WTC11 (cell line): ENCODE data around the gene ABCA3. TPM values are rescaled to one million over a fixed set of nuclear protein-coding genes. Genes with fewer than 3 reads are reported as not detected.

Source experiments
- ATAC-seq: fragments of 200-7000 bp; cut with Tn5 transposase; 2 replicates; pipeline ENCODE4 v1.10.0; 2021; ENCODE audit warnings: mild to moderate bottlenecking, moderate library complexity
- CTCF ChIA-PET: fragments of 300-600 bp; sonication (Branson Sonifier 250); formaldehyde crosslinking; loops from one replicate; lab custom pipeline; 2021; ENCODE audit warnings: antibody characterized with exemption; lab: Charles Lee
- POLR2A ChIA-PET: fragments of 350-600 bp; sonication (Branson Sonifier 250); formaldehyde crosslinking; loops from one replicate; lab custom pipeline; 2021; ENCODE audit warnings: antibody characterized with exemption; lab: Charles Lee
- DNase-seq: peaks from one replicate; pipeline ENCODE4 v3.0.0; 2021; ENCODE audit warnings: low spot score
- H3K27ac Mint-ChIP-seq: 2 replicates; pipeline ENCODE4 v1.8.0; 2021; ENCODE audit warnings: mixed read lengths
- H3K27me3 Mint-ChIP-seq: 2 replicates; pipeline ENCODE4 v1.8.0; 2021; ENCODE audit warnings: low read depth, mild to moderate bottlenecking, moderate library complexity, mixed read lengths
- H3K36me3 Mint-ChIP-seq: 2 replicates; pipeline ENCODE4 v1.8.0; 2021; ENCODE audit warnings: mixed read lengths
- H3K4me1 Mint-ChIP-seq: 2 replicates; pipeline ENCODE4 v1.8.0; 2022; ENCODE audit warnings: mixed read lengths
- H3K4me3 Mint-ChIP-seq: 2 replicates; pipeline ENCODE4 v1.8.0; 2021; ENCODE audit warnings: mild to moderate bottlenecking, moderate library complexity, mixed read lengths
- H3K9me3 Mint-ChIP-seq: 2 replicates; pipeline ENCODE4 v1.8.0; 2021; ENCODE audit warnings: mixed read lengths
- AFF4 ChIP-seq: sonication (generic); formaldehyde crosslinking; IDR thresholded peaks from 2 replicates; pipeline ENCODE4 v1.8.1; 2023; ENCODE audit warnings: mild to moderate bottlenecking, missing genetic modification reagents, borderline replicate concordance
- ATF3 ChIP-seq: sonication (generic); formaldehyde crosslinking; conservative IDR thresholded peaks from 2 replicates; pipeline ENCODE4 v1.8.1; 2022; ENCODE audit warnings: mild to moderate bottlenecking, missing genetic modification reagents
- CREM ChIP-seq: sonication (generic); formaldehyde crosslinking; IDR thresholded peaks from 2 replicates; pipeline ENCODE4 v1.8.1; 2022; ENCODE audit warnings: mild to moderate bottlenecking, missing genetic modification reagents, moderate library complexity
- ELF4 ChIP-seq: sonication (generic); formaldehyde crosslinking; IDR thresholded peaks from 2 replicates; pipeline ENCODE4 v1.8.1; 2022; ENCODE audit warnings: low read depth, mild to moderate bottlenecking, moderate library complexity, missing genetic modification reagents
- HMGA2 ChIP-seq: fragments of 250-450 bp; sonication (Bioruptor Pico); IDR thresholded peaks from 2 replicates; pipeline ENCODE4 v1.4.0; 2021; ENCODE audit warnings: mild to moderate bottlenecking, moderate library complexity
- MYBL2 ChIP-seq: sonication (generic); formaldehyde crosslinking; IDR thresholded peaks from 2 replicates; pipeline ENCODE4 v1.8.1; 2023; ENCODE audit warnings: mild to moderate bottlenecking, moderate library complexity, missing genetic modification reagents
- NFE2L1 ChIP-seq: sonication (generic); formaldehyde crosslinking; IDR thresholded peaks from 2 replicates; pipeline ENCODE4 v1.8.1; 2023; ENCODE audit warnings: missing genetic modification reagents
- NR1H2 ChIP-seq: sonication (generic); formaldehyde crosslinking; IDR thresholded peaks from 2 replicates; pipeline ENCODE4 v1.9.0; 2021; ENCODE audit warnings: mild to moderate bottlenecking, moderate library complexity, missing genetic modification reagents
- RELA ChIP-seq: sonication (generic); formaldehyde crosslinking; IDR thresholded peaks from 2 replicates; pipeline ENCODE4 v1.8.1; 2022; ENCODE audit warnings: missing genetic modification reagents, mild to moderate bottlenecking, borderline replicate concordance
- RORB ChIP-seq: fragments of 250-450 bp; sonication (Bioruptor Pico); IDR thresholded peaks from 2 replicates; pipeline ENCODE4 v1.9.0; 2021; ENCODE audit warnings: mild to moderate bottlenecking
- SMAD3 ChIP-seq: sonication (generic); formaldehyde crosslinking; IDR thresholded peaks from 2 replicates; pipeline ENCODE4 v1.8.0; 2022; ENCODE audit warnings: missing genetic modification reagents, mild to moderate bottlenecking, borderline replicate concordance
- TEAD4 ChIP-seq: sonication (generic); formaldehyde crosslinking; IDR thresholded peaks from 2 replicates; pipeline ENCODE4 v1.8.0; 2022; ENCODE audit warnings: mild to moderate bottlenecking, missing genetic modification reagents
- USF2 ChIP-seq: sonication (generic); formaldehyde crosslinking; IDR thresholded peaks from 2 replicates; pipeline ENCODE4 v1.8.1; 2023; ENCODE audit warnings: mild to moderate bottlenecking, missing genetic modification reagents, moderate library complexity
- ZNF232 ChIP-seq: sonication (generic); formaldehyde crosslinking; IDR thresholded peaks from 2 replicates; pipeline ENCODE4 v1.8.0; 2022; ENCODE audit warnings: mild to moderate bottlenecking, missing genetic modification reagents
- ZNF317 ChIP-seq: sonication (generic); formaldehyde crosslinking; IDR thresholded peaks from 2 replicates; pipeline ENCODE4 v1.8.1; 2023; ENCODE audit warnings: low read depth, mild to moderate bottlenecking, moderate library complexity, missing genetic modification reagents, borderline replicate concordance
- total RNA-seq: library from RNA; stranded (reverse); gene quantifications from 3 replicates; pipeline ENCODE4 v1.2.3, GENCODE V29; 2021
- TF ChIP-seq, protein P1 (sequence below): sonication (generic); formaldehyde crosslinking; IDR thresholded peaks from 2 replicates; pipeline ENCODE4 v1.8.1; 2022; ENCODE audit warnings: missing genetic modification reagents, borderline replicate concordance
- TF ChIP-seq, protein P2 (sequence below): fragments of 250-450 bp; sonication (Bioruptor Pico); IDR thresholded peaks from 2 replicates; pipeline ENCODE4 v1.9.0; 2021; ENCODE audit warnings: mild to moderate bottlenecking, borderline replicate concordance

Gene ABCA3
- total RNA-seq, 1 experiment from 2014 or later = 12.1 TPM

DNA sequence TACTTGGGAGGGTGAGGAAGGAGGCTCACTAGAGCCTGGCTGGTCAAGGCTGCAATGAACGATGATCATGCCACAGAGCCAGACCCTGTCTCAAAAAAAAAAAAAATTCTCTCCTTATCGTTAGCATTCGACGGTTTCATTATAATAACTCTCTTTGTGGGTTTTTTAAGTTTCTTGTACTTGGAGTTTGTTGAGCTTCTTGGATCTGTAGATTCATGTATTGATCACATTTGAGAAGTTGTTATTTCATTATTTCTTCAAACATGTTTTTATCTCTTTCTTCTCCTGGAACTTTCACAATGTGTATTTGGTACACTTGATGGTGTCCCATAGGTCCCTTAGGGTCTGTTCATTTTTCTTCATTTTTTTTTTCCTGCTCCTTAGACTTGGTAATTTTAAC lies 16.8 kb upstream of the ABCA3 start (continued):
- TF ChIP-seq, protein P1, sequence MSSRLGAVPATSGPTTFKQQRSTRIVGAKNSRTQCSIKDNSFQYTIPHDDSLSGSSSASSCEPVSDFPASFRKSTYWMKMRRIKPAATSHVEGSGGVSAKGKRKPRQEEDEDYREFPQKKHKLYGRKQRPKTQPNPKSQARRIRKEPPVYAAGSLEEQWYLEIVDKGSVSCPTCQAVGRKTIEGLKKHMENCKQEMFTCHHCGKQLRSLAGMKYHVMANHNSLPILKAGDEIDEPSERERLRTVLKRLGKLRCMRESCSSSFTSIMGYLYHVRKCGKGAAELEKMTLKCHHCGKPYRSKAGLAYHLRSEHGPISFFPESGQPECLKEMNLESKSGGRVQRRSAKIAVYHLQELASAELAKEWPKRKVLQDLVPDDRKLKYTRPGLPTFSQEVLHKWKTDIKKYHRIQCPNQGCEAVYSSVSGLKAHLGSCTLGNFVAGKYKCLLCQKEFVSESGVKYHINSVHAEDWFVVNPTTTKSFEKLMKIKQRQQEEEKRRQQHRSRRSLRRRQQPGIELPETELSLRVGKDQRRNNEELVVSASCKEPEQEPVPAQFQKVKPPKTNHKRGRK = no peak
- no peak for TF ChIP-seq NR1H2 (CRISPR knock-in tag)
- TF ChIP-seq RELA = no peak
- TF ChIP-seq HMGA2 (CRISPR knock-in tag) = no peak
- TF ChIP-seq ZNF232 = no peak
- no peak for TF ChIP-seq USF2 (CRISPR knock-in tag)
- no peak for TF ChIP-seq ZNF317 (CRISPR knock-in tag)
- no peak for TF ChIP-seq RORB
- no peak for TF ChIP-seq CREM (CRISPR knock-in tag)
- TF ChIP-seq AFF4 (CRISPR knock-in tag) = no peak
- TF ChIP-seq ELF4 (CRISPR knock-in tag) = no peak
- no peak for TF ChIP-seq TEAD4 (CRISPR knock-in tag)
- no peak for TF ChIP-seq MYBL2 (CRISPR knock-in tag)

GRCh38 chr16:2350500-2350899 lies 10.0 kb upstream of the ABCA3 start:
- ChIA-PET CTCF (no interaction called here), POLR2A (no interaction called here)
- no peaks in the 10 kb centered on the region for H3K9me3 Mint-ChIP-seq

More at GRCh38 chr16:2350500-2350899, 10.0 kb upstream of the ABCA3 start:
- Mint-ChIP-seq H3K27me3 (peaks cover 4% of the 10 kb centered on the region; the same call in 1 of the 2 replicates), H3K27ac (no peak overlapping the region), H3K4me1 (no peaks in the 10 kb centered on the region), H3K36me3 (no peaks in the 10 kb centered on the region), H3K4me3 (no peak overlapping the region)
- no peak for ATAC-seq
- DNase-seq = no peak
- no peak for TF ChIP-seq SMAD3 (CRISPR knock-in tag)
- TF ChIP-seq NFE2L1 (CRISPR knock-in tag) = no peak
- no peak for TF ChIP-seq ATF3 (CRISPR knock-in tag)
- TF ChIP-seq, protein P2, sequence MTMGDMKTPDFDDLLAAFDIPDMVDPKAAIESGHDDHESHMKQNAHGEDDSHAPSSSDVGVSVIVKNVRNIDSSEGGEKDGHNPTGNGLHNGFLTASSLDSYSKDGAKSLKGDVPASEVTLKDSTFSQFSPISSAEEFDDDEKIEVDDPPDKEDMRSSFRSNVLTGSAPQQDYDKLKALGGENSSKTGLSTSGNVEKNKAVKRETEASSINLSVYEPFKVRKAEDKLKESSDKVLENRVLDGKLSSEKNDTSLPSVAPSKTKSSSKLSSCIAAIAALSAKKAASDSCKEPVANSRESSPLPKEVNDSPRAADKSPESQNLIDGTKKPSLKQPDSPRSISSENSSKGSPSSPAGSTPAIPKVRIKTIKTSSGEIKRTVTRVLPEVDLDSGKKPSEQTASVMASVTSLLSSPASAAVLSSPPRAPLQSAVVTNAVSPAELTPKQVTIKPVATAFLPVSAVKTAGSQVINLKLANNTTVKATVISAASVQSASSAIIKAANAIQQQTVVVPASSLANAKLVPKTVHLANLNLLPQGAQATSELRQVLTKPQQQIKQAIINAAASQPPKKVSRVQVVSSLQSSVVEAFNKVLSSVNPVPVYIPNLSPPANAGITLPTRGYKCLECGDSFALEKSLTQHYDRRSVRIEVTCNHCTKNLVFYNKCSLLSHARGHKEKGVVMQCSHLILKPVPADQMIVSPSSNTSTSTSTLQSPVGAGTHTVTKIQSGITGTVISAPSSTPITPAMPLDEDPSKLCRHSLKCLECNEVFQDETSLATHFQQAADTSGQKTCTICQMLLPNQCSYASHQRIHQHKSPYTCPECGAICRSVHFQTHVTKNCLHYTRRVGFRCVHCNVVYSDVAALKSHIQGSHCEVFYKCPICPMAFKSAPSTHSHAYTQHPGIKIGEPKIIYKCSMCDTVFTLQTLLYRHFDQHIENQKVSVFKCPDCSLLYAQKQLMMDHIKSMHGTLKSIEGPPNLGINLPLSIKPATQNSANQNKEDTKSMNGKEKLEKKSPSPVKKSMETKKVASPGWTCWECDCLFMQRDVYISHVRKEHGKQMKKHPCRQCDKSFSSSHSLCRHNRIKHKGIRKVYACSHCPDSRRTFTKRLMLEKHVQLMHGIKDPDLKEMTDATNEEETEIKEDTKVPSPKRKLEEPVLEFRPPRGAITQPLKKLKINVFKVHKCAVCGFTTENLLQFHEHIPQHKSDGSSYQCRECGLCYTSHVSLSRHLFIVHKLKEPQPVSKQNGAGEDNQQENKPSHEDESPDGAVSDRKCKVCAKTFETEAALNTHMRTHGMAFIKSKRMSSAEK (CRISPR knock-in tag) = no peak
- no peak for TF ChIP-seq RORB
- TF ChIP-seq, all 79 proteins: peak for 0
